Endothelial cell (in vitro differentiated cells): ENCODE results near the gene ATP2A2. TPM values are rescaled to one million over a fixed set of nuclear protein-coding genes. Genes with fewer than 3 reads are reported as not detected.

Experiments
- DNase-seq: peaks from one replicate; pipeline ENCODE4 v3.0.0; 2021; ENCODE audit warnings: low spot score
- H3K27ac Mint-ChIP-seq: one replicate; pipeline ENCODE4 v1.8.0; 2021; ENCODE audit warnings: mixed read lengths, inconsistent platforms; ENCODE audit not compliant: unreplicated experiment
- H3K27me3 Mint-ChIP-seq: one replicate; pipeline ENCODE4 v1.8.0; 2021; ENCODE audit warnings: mild to moderate bottlenecking, moderate library complexity, mixed read lengths, inconsistent platforms; ENCODE audit not compliant: unreplicated experiment
- H3K36me3 Mint-ChIP-seq: one replicate; pipeline ENCODE4 v1.8.0; 2021; ENCODE audit warnings: mild to moderate bottlenecking, low read depth, mixed read lengths, inconsistent platforms; ENCODE audit not compliant: unreplicated experiment
- H3K4me1 Mint-ChIP-seq: one replicate; pipeline ENCODE4 v1.8.0; 2021; ENCODE audit warnings: mild to moderate bottlenecking, mixed read lengths, inconsistent platforms; ENCODE audit not compliant: unreplicated experiment
- H3K4me3 Mint-ChIP-seq: one replicate; pipeline ENCODE4 v1.8.0; 2021; ENCODE audit warnings: mild to moderate bottlenecking, mixed read lengths, inconsistent platforms; ENCODE audit not compliant: unreplicated experiment
- H3K9me3 Mint-ChIP-seq: one replicate; pipeline ENCODE4 v1.8.0; 2021; ENCODE audit warnings: mixed read lengths, inconsistent platforms; ENCODE audit not compliant: unreplicated experiment
- CTCF ChIP-seq: fragments of 200-600 bp; sonication (generic); IDR thresholded peaks from one replicate; pipeline ENCODE4 v1.5.0; 2021; ENCODE audit warnings: antibody characterized with exemption; ENCODE audit not compliant: unreplicated experiment
- total RNA-seq: library from RNA; stranded (reverse); fragmentation: NEBNext Ultra II Directional; extraction: Animal tissue kit (Norgen Biotek cat#: 25700); gene quantifications from one replicate; pipeline ENCODE4 v1.2.1, GENCODE V29; 2021; ENCODE audit not compliant: unreplicated experiment

The ATP2A2 gene
- total RNA-seq, 1 donor from 2014 or later = 178 TPM

GRCh38 chr12:110314308-110314707 is 33.3 kb downstream of the ATP2A2 start:
- Mint-ChIP-seq H3K36me3 (peaks cover 16% of the 10 kb centered on the region), H3K9me3 (no peaks in the 10 kb centered on the region), H3K4me1 (peaks cover 27% of the 10 kb centered on the region), H3K4me3 (no peak overlapping the region), H3K27ac (no peak overlapping the region), H3K27me3 (peaks cover 2% of the 10 kb centered on the region)
- no peak for DNase-seq
- TF ChIP-seq CTCF = no peak

- H3K27ac Mint-ChIP-seq = peak overlapping the region; percentile 91
- H3K36me3 Mint-ChIP-seq = peaks cover 12% of the 10 kb centered on the region
- no peaks in the 10 kb centered on the region for H3K9me3 Mint-ChIP-seq
- TF ChIP-seq CTCF = no peak
- peaks cover 27% of the 10 kb centered on the region for H3K4me1 Mint-ChIP-seq
- no peak for DNase-seq
- H3K4me3 Mint-ChIP-seq = no peak overlapping the region
- H3K27me3 Mint-ChIP-seq = peaks cover 2% of the 10 kb centered on the region
These were observed 35.8 kb downstream of the ATP2A2 start for GRCh38 chr12:110316861-110317260.

- no peak for TF ChIP-seq CTCF
- peaks cover 12% of the 10 kb centered on the region for H3K36me3 Mint-ChIP-seq
- H3K4me1 Mint-ChIP-seq = peaks cover 20% of the 10 kb centered on the region
- DNase-seq = no peak
- peaks cover 2% of the 10 kb centered on the region for H3K27me3 Mint-ChIP-seq
- peak overlapping the region; percentile 76 for H3K27ac Mint-ChIP-seq
- H3K4me3 Mint-ChIP-seq = no peak overlapping the region
- H3K9me3 Mint-ChIP-seq = no peaks in the 10 kb centered on the region
These were observed 36.9 kb downstream of the ATP2A2 start for GRCh38 chr12:110317911-110318310.

- DNase-seq = no peak
- Mint-ChIP-seq H3K36me3 (peaks cover 7% of the 10 kb centered on the region), H3K4me1 (peaks cover 16% of the 10 kb centered on the region), H3K27ac (peak overlapping the region; percentile 23), H3K4me3 (no peak overlapping the region), H3K27me3 (no peaks in the 10 kb centered on the region), H3K9me3 (no peaks in the 10 kb centered on the region)
- TF ChIP-seq CTCF = no peak
These were observed 39.5 kb downstream of the ATP2A2 start for GRCh38 chr12:110320550-110320949.

GRCh38 chr12:110329710-110330109 is 48.7 kb downstream of the ATP2A2 start:
- TF ChIP-seq CTCF = no peak
- no peak overlapping the region for H3K4me3 Mint-ChIP-seq
- no peaks in the 10 kb centered on the region for H3K9me3 Mint-ChIP-seq
- DNase-seq = no peak
- H3K36me3 Mint-ChIP-seq = peaks cover 42% of the 10 kb centered on the region
- H3K27ac Mint-ChIP-seq = no peak overlapping the region
- peaks cover 23% of the 10 kb centered on the region for H3K4me1 Mint-ChIP-seq
- no peaks in the 10 kb centered on the region for H3K27me3 Mint-ChIP-seq
